ENCODE results near the gene CAPN8. TPM values are rescaled to one million over a fixed set of nuclear protein-coding genes. Genes with fewer than 3 reads are reported as not detected.

The CAPN8 gene
- total and polyA plus RNA-seq, 4 donors, result 0.08 to 0.16 TPM; not detected in 2

DNA sequence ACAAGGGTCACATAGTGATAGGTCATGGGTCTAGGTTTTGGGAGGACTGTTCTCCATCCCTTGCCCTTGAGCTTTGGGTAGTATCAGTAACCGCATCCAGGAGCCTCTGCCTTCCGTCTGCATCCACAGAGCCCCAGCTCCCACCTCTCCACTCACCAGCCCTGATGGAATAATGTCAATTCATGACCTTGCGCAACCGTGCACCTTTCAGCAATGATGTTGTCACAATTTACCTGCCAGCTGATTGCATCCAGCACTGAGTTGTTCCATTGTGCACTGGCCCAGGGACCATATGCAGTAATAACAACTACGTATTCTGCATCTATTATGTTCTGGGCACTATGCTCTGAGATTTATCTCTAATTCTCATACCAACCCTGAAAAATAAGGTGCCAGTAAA, 1.4 kb downstream of the CAPN8 start:
- no peaks in the 10 kb centered on the region for H3K9me3 ChIP-seq (ENCODE audit: control insufficient read depth in 4 of 4, low read length in 3 of 4)
- TF ChIP-seq, protein P1, sequence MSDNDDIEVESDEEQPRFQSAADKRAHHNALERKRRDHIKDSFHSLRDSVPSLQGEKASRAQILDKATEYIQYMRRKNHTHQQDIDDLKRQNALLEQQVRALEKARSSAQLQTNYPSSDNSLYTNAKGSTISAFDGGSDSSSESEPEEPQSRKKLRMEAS (IDR thresholded peaks at IDR 0.05), result no peak
- no peak for TF ChIP-seq RXRA (IDR thresholded peaks at IDR 0.05)
- 77% methylated on average over 5 of the region's 5 CpGs for WGBS
- no peak overlapping the region for H3K4me3 ChIP-seq (ENCODE audit: low read depth in 1 of 3, low read length in 3 of 3)
- no peak overlapping the region for H3K9ac ChIP-seq (ENCODE audit: low read depth in 1 of 2, low read length in 2 of 2)
- no peak for DNase-seq (ENCODE audit: low spot score)
- H3K27me3 ChIP-seq (ENCODE audit: control insufficient read depth in 4 of 4, insufficient read depth in 4 of 4, low read length in 3 of 4), result no peaks in the 10 kb centered on the region
- no peaks in the 10 kb centered on the region for H3K36me3 ChIP-seq (ENCODE audit: control insufficient read depth in 4 of 4, insufficient read depth in 3 of 4, low read depth in 1 of 4, low read length in 3 of 4)
- no peaks in the 10 kb centered on the region for H3K4me1 ChIP-seq (ENCODE audit: control insufficient read depth in 4 of 4, insufficient read depth in 4 of 4, low read length in 3 of 4)
- no peak overlapping the region for H3K27ac ChIP-seq (ENCODE audit: low read depth in 1 of 2, low read length in 2 of 2)

DNA sequence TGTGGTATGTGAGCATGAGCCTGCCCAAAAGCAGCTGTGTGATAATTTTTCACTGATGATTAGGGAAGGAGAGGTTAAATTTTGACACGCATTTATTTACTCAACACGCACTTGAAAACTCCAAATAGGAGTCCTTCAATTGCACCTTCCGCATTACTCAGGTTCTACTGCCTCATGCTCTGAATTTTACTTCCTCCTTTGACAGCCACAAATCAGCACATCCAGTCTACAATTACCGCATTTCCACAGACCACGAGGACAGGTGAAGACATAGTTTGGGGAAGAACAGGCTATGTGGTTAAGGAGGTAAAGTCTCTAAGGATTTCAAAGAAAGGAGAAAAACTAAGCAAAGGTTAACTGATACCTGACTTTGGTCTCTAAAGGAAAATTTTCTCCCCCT, 2.6 kb downstream of the CAPN8 start:
- H3K4me1 ChIP-seq (ENCODE audit: control insufficient read depth in 4 of 4, insufficient read depth in 4 of 4, low read length in 3 of 4), result no peaks in the 10 kb centered on the region
- H3K27me3 ChIP-seq (ENCODE audit: control insufficient read depth in 4 of 4, insufficient read depth in 4 of 4, low read length in 3 of 4), result no peaks in the 10 kb centered on the region
- no peak overlapping the region for H3K27ac ChIP-seq (ENCODE audit: low read depth in 1 of 2, low read length in 2 of 2)
- no peaks in the 10 kb centered on the region for H3K9me3 ChIP-seq (ENCODE audit: control insufficient read depth in 4 of 4, low read length in 3 of 4)
- no peak for DNase-seq (ENCODE audit: low spot score)
- TF ChIP-seq NR2F2 (IDR thresholded peaks at IDR 0.05) (no peak), HNF4G (IDR thresholded peaks at IDR 0.05) (no peak), EGR1 (IDR thresholded peaks at IDR 0.05; ENCODE audit: low read depth in 2 of 2) (no peak), TAF1 (conservative IDR thresholded peaks at IDR 0.05) (no peak), FOXA2 (IDR thresholded peaks at IDR 0.05) (no peak), YY1 (IDR thresholded peaks at IDR 0.05) (no peak), JUND (IDR thresholded peaks at IDR 0.05) (no peak), HNF4A (conservative IDR thresholded peaks at IDR 0.05) (no peak), GABPA (IDR thresholded peaks at IDR 0.05 in 1 of 2, conservative IDR thresholded peaks at IDR 0.05 in 1 of 2) (no peak)
- TF ChIP-seq, protein P1 (IDR thresholded peaks at IDR 0.05), result no peak
- TF ChIP-seq, protein P2, sequence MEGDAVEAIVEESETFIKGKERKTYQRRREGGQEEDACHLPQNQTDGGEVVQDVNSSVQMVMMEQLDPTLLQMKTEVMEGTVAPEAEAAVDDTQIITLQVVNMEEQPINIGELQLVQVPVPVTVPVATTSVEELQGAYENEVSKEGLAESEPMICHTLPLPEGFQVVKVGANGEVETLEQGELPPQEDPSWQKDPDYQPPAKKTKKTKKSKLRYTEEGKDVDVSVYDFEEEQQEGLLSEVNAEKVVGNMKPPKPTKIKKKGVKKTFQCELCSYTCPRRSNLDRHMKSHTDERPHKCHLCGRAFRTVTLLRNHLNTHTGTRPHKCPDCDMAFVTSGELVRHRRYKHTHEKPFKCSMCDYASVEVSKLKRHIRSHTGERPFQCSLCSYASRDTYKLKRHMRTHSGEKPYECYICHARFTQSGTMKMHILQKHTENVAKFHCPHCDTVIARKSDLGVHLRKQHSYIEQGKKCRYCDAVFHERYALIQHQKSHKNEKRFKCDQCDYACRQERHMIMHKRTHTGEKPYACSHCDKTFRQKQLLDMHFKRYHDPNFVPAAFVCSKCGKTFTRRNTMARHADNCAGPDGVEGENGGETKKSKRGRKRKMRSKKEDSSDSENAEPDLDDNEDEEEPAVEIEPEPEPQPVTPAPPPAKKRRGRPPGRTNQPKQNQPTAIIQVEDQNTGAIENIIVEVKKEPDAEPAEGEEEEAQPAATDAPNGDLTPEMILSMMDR (IDR thresholded peaks at IDR 0.05; ENCODE audit: low read depth, low read length, missing input control), result no peak
- TF ChIP-seq, protein P3, sequence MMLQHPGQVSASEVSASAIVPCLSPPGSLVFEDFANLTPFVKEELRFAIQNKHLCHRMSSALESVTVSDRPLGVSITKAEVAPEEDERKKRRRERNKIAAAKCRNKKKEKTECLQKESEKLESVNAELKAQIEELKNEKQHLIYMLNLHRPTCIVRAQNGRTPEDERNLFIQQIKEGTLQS (IDR thresholded peaks at IDR 0.05), result no peak
- TF ChIP-seq, protein P4, sequence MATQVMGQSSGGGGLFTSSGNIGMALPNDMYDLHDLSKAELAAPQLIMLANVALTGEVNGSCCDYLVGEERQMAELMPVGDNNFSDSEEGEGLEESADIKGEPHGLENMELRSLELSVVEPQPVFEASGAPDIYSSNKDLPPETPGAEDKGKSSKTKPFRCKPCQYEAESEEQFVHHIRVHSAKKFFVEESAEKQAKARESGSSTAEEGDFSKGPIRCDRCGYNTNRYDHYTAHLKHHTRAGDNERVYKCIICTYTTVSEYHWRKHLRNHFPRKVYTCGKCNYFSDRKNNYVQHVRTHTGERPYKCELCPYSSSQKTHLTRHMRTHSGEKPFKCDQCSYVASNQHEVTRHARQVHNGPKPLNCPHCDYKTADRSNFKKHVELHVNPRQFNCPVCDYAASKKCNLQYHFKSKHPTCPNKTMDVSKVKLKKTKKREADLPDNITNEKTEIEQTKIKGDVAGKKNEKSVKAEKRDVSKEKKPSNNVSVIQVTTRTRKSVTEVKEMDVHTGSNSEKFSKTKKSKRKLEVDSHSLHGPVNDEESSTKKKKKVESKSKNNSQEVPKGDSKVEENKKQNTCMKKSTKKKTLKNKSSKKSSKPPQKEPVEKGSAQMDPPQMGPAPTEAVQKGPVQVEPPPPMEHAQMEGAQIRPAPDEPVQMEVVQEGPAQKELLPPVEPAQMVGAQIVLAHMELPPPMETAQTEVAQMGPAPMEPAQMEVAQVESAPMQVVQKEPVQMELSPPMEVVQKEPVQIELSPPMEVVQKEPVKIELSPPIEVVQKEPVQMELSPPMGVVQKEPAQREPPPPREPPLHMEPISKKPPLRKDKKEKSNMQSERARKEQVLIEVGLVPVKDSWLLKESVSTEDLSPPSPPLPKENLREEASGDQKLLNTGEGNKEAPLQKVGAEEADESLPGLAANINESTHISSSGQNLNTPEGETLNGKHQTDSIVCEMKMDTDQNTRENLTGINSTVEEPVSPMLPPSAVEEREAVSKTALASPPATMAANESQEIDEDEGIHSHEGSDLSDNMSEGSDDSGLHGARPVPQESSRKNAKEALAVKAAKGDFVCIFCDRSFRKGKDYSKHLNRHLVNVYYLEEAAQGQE (IDR thresholded peaks at IDR 0.05), result no peak
- H3K4me3 ChIP-seq (ENCODE audit: low read depth in 1 of 3, low read length in 3 of 3), result no peak overlapping the region
- no peaks in the 10 kb centered on the region for H3K36me3 ChIP-seq (ENCODE audit: control insufficient read depth in 4 of 4, insufficient read depth in 3 of 4, low read depth in 1 of 4, low read length in 3 of 4)
- H3K9ac ChIP-seq (ENCODE audit: low read depth in 1 of 2, low read length in 2 of 2), result no peak overlapping the region
- WGBS, result 63% methylated on average over 5 of the region's 5 CpGs
